AG09319 (cell line): ENCODE data around the gene PTPN18.
"Not testable (repeated sequence)": the region's sequence is repeated elsewhere in the genome, so short reads cannot be mapped to it uniquely, and the experiment has no call there.

ENCODE experiments used
- DNase-seq: peaks from one replicate; pipeline ENCODE4 v3.0.0-alpha.2; 2010; ENCODE audit warnings: low read depth; ENCODE audit errors: extremely low read depth
- TF ChIP-seq, protein P1 (sequence below): IDR thresholded peaks from 2 replicates; pipeline ENCODE4 v1.5.1; 2011; ENCODE audit warnings: low read depth, mild to moderate bottlenecking, inconsistent platforms, low read length, moderate library complexity

PTPN18 gene

DNA sequence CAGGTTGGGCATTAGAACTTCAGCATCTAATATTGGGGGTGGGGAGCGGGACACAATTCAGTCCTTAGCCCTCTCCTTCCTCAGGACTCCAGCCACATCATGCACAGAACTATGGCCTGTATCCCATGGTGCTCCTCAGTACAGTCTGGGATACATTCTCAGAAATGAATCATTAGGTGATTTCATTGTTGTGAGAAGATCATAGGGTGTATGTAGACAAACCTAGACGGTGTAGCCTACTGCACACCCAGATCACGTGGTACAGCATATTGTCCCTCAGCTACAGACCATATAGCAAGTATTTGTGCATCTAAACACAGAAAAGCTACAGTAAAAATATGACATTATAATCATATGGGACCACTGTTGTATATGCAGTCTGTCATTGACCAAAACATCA is 36.3 kb upstream of the PTPN18 start:
- TF ChIP-seq, protein P1, sequence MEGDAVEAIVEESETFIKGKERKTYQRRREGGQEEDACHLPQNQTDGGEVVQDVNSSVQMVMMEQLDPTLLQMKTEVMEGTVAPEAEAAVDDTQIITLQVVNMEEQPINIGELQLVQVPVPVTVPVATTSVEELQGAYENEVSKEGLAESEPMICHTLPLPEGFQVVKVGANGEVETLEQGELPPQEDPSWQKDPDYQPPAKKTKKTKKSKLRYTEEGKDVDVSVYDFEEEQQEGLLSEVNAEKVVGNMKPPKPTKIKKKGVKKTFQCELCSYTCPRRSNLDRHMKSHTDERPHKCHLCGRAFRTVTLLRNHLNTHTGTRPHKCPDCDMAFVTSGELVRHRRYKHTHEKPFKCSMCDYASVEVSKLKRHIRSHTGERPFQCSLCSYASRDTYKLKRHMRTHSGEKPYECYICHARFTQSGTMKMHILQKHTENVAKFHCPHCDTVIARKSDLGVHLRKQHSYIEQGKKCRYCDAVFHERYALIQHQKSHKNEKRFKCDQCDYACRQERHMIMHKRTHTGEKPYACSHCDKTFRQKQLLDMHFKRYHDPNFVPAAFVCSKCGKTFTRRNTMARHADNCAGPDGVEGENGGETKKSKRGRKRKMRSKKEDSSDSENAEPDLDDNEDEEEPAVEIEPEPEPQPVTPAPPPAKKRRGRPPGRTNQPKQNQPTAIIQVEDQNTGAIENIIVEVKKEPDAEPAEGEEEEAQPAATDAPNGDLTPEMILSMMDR, result no peak
- DNase-seq, result no peak

DNA sequence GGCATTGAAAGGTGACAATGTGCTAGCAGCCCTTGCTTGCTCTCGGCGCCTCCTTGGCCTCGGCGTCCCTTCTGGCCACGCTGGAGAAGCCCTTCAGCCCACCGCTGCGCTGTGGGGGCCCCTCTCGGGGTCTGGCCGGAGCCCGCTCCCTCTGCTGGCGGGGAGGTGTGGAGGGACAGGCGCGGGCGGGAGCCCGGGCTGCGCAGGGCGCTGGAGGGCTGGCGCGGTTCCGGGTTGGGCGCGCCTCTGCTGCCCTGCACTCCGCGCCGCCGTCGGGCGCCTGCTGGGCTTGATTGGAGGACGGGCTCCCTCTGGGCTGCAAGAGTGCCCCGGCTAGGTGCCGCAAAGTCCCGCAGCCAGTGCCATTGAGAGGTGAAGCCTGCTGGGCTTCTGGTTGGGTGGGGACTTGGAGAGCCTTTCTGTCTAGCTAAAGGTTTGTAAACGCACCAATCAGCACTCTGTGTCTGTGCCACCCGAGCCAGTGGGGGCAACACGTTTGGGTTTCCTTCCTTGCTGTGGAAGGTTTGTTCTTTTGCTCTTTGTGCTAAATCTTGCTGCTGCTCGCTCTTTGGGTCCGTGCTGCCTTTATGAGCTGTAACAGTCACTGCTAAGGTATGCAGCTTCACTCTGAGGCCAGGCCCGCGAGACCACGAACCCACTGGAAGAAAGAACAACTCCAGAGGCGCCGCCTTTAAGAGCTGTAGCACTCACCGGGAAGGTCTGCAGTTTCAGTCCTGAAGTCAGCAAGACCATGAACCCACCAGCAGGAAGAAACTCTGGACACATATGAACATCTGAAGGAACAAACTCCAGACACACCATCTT is 27.9 kb upstream of the PTPN18 start:
- TF ChIP-seq, protein P1, result no peak
- no peak for DNase-seq

- TF ChIP-seq, protein P1, result no peak
- DNase-seq, result no peak
These were observed 27.1 kb upstream of the PTPN18 start for GRCh38 chr2:130328710-130329109.

GRCh38 chr2:130332271-130333073 is 23.4 kb upstream of the PTPN18 start:
- peak; percentile 49 for DNase-seq
- TF ChIP-seq, protein P1, result peak; percentile 97

- DNase-seq, result not testable (repeated sequence)
These were observed 22.6 kb upstream of the PTPN18 start for GRCh38 chr2:130333253-130333652.

GRCh38 chr2:130334026-130334425 is 21.8 kb upstream of the PTPN18 start:
- no peak for DNase-seq
- TF ChIP-seq, protein P1, result no peak

GRCh38 chr2:130335226-130335625 is 20.6 kb upstream of the PTPN18 start:
- no peak for DNase-seq
- TF ChIP-seq, protein P1, result no peak
